NCI-H1105 (cell line): ENCODE measurements around the gene ZNF200.
A peak's percentile ranks its signal among the peaks of the same experiment; 100 is the strongest.
"Not testable (repeated sequence)": the region's sequence is repeated elsewhere in the genome, so short reads cannot be mapped to it uniquely, and the experiment has no call there.

ENCODE experiments used
- DNase-seq: peaks from one replicate; lab custom pipeline; 2025; lab: John Stamatoyannopoulos, UW

The ZNF200 gene

GRCh38 chr16:3198334-3199072, 36.5 kb downstream of the ZNF200 start:
- no peak for DNase-seq

DNA sequence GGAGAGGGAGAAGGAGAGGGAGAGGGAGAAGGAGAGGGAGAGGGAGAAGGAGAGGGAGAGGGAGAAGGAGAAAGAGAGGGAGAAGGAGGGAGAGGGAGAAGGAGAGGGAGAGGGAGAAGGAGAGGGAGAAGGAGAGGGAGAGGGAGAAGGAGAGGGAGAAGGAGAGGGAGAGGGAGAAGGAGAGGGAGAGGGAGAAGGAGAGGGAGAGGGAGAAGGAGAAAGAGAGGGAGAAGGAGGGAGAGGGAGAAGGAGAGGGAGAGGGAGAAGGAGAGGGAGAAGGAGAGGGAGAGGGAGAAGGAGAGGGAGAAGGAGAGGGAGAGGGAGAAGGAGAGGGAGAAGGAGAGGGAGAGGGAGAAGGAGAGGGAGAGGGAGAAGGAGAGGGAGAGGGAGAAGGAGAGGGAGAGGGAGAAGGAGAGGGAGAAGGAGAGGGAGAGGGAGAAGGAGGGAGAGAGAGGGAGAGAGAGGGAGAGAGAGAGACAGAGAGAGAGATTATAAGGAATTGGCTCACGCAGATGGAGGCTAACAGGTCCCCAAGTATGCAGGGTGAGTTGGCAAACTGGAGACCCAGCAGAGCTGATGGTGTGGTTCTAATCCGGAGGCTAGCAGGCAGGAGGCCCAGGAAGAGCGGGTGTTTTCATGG, 37.1 kb downstream of the ZNF200 start:
- not testable (repeated sequence) for DNase-seq

- no peak for DNase-seq
Observed at GRCh38 chr16:3195975-3196374, 39.0 kb downstream of the ZNF200 start.

DNA sequence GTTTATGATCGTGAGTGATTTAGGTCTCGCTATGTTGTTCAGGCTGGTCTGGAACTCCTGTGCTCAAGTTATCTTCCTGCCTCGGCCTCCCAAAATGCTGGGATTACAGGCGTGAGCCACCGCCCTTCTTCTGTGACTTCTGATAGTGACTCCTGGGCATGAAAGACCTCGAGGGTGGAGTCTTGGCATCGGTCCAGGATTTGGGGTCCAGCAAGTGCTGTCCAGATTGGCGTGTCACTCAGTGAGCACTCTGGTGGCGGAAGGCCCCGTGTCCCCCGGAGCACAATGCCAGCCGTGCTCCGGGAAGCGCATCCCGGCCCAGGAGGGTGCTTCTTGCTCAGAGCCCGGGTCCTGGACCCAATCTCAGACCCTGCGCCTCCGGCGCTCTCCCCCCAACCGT, 40.2 kb downstream of the ZNF200 start:
- no peak for DNase-seq

GRCh38 chr16:3193221-3194212, 41.4 kb downstream of the ZNF200 start:
- DNase-seq = no peak

DNA sequence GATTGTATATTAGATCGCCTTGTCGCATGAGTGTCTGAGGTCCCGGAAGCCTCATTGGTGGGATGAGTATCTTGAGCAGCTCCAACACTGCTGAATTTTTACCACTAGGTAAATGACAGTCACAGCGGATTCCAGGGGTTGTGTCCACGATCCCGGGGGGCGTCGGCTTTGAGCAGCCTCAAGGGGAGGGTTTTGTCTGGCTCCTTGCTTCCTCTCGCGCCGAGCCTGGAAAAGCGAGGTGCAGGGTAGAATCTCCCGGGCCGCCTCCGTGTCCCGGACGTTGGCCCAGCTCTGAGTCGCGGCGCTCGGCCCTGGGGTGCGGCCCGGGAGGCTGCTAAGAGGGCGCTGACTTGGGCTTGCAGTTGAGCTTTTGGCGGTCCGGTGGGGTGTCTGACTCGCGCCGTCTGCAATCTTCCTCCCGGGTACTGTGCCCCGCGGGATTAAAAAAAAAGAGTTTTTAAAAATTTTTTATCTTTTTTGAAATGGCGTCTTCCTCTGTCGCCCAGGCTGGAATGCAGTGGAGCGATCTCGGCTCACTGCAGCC, 42.4 kb downstream of the ZNF200 start:
- DNase-seq = no peak

GRCh38 chr16:3190949-3191353, 44.0 kb downstream of the ZNF200 start:
- no peak for DNase-seq

- no peak for DNase-seq
Observed at GRCh38 chr16:3189869-3190268, 45.1 kb downstream of the ZNF200 start.

- DNase-seq = no peak
Observed at GRCh38 chr16:3188925-3189825, 45.8 kb downstream of the ZNF200 start.

DNA sequence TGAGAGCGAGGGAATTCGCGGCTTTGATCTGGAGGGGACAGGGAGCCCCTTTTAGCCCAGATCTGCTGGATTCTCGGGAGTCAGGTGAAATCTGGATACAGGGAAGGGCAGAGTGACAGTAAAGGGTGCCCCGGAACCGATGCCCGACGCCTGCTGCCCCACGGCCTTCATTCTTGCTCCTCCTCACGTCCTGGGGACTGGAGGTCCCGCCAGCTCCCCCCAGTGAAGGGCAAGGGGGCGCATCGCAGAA, 46.4 kb downstream of the ZNF200 start:
- DNase-seq = no peak

- DNase-seq = peak; percentile 48
Observed at GRCh38 chr16:3187798-3188674, 46.9 kb downstream of the ZNF200 start, which contains the start of gene OR1F1. TSS of gene OR1F1 (plus strand) at chr16:3188204.

DNA sequence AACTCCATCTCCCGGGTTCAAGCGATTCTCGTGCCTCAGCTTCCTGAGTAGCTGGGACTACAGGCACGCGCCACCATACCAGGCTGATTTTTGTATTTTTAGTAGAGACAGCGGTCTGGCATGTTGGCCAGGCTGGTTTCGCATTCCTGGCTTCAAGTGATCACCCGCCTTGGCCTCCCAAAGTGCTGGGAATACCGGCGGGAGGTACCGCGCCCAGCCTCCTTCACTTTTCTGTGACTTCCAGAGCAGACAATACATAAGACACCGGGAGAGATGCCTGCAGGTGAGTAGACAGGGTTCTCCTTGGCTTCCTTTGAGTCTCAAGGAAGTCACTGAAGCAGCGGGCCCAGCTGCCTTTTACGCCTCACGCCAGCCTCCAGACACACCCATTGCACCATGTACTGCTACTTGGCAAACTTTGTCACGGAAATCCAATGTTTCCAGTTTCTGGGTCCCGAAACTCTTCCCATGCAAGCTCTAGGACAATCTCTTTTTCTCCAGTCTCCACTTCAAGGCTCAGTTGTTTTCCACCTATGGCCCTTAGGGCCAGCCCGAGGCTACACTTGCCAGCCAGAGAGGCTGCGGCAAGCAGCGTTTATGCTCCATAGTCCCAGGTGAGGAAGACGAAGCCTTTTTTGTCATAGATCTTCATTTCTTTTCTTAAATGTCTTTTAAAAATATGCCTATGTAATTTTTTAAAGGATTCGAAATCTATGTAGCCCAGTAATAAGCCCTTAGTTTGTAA, 47.8 kb downstream of the ZNF200 start:
- no peak for DNase-seq

DNA sequence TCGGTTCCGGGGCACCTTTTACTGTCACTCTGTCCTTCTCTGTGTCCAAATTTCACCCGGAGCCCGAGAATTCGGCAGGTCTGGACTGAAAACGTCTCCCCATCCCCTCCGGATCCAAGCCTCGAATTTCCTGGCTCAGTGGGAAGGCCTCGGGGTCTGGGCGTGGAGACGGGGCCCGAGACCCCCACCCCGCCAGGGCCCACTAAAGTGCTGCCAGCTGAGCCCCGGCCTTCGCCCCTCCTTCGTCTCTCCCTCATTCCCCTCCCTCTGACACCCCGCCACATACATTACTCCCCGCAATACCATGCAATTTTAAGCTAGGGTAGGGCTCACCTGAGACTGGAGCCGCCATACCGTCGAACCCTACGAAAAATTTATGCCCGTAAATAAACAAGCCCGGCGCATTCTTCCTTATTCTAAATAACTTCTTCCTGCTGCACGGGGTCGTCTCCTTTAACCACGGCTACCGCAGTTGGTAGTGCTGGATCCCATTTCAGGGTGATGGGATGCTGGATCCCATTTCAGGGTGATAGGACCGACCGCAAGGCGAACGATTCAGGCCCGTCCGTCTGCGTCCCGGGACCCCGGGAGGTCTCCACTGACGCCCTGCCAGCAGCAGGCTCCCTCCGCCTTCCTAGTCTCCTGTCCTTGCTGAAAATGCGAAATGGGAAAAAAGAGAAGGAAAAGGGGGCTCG, 51.4 kb downstream of the ZNF200 start:
- DNase-seq = no peak

DNA sequence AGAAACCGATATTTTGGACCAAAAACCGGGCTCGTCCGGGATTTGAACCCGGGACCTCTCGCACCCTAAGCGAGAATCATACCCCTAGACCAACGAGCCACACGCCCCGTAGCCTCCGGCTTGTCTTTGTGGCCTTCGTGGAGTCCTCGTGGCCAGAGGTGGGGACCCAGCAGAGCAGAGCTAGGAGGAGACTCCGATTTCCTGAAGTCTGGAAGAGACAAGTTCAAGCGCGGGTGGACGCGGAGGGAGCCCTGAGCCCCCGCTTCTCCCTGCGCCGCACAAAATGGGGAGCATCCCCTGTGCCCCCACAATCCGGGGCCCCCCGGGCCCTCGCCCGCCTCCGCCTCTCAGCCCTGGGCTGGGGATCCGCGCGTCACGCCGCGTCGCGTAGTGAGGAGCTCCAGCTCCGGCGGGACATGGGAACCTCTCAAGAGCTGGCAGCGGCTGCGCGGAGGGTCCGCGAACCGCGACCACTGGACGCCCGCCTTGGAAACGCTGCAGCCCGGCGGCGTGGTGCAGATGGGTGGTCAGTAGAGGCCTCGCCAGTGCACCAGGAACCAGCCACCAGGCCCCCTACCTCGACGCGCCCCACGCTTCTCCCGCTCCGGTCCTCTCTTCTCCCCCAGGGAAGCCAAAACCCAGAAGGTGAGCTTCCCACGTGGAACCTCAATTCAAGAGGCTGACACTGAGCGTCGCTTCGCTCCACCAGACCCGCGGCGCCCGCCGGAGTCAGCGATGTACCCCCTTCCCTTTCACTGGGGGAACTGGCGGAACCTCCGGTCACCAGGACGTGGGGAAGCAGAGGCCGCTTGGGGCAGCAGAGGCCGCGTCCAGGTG, 52.1 kb downstream of the ZNF200 start:
- DNase-seq = no peak

GRCh38 chr16:3182293-3182607, 52.7 kb downstream of the ZNF200 start:
- not testable (repeated sequence) for DNase-seq

- no peak for DNase-seq
Observed at GRCh38 chr16:3180445-3180878, 54.5 kb downstream of the ZNF200 start.

DNA sequence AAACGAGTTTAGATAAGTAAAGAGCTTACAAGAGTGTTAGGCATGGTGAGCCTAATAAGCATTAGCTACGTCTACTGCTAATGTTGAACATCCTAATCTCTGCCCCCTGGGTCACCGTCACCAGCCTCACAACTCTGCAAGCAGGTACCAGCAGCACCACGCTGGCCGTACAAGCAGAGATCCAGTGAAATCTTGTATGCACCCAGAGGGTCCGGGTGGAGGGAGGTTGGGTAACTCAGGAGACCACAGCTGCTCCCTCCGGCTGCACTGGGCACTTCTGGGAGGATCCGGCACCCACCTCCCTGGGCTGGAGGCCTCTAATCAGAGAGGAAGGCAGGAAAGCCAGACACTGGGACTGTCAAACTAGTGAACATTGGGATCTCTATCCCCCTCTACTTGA, 55.3 kb downstream of the ZNF200 start:
- no peak for DNase-seq
